K562 (cell line): ENCODE measurements around the gene IGSF23. TPM values are rescaled to one million over a fixed set of nuclear protein-coding genes. Genes with fewer than 3 reads are reported as not detected.

Source experiments
- BCOR ChIP-seq: fragments of 450-650 bp; IDR thresholded peaks from 2 replicates; pipeline ENCODE4 v1.6.1; 2016
- BRF2 ChIP-seq: IDR thresholded peaks from 3 replicates; pipeline ENCODE4 v1.6.1; 2011; ENCODE audit warnings: borderline replicate concordance, mild to moderate bottlenecking; ENCODE audit not compliant: insufficient read length, insufficient read depth
- CEBPB ChIP-seq: fragments of 450-650 bp; IDR thresholded peaks from 2 replicates; pipeline ENCODE4 v1.6.1; 2016; ENCODE audit warnings: missing genetic modification characterization, missing compliant biosample characterization
- EP300 ChIP-seq: IDR thresholded peaks from 2 replicates; pipeline ENCODE4 v1.6.1; 2012; ENCODE audit warnings: low read length, improper control_type of control experiment
- FOSL1 ChIP-seq: fragments of 200-800 bp; sonication (Bioruptor generic); conservative IDR thresholded peaks from 2 replicates; pipeline ENCODE4 v1.6.1; 2016; ENCODE audit warnings: missing genetic modification characterization, missing compliant biosample characterization
- HDAC2 ChIP-seq: fragments of 450-650 bp; IDR thresholded peaks from 2 replicates; pipeline ENCODE4 v1.6.1; 2016; ENCODE audit warnings: mild to moderate bottlenecking
- HNRNPL ChIP-seq: fragments of 200-400 bp; formaldehyde crosslinking; IDR thresholded peaks from 2 replicates; pipeline ENCODE4 v1.6.1; 2017; ENCODE audit warnings: low read depth, mild to moderate bottlenecking, low read length
- L3MBTL2 ChIP-seq: fragments of 450-650 bp; IDR thresholded peaks from 2 replicates; pipeline ENCODE4 v1.6.1; 2016; ENCODE audit warnings: mild to moderate bottlenecking, moderate library complexity
- MEF2A ChIP-seq: IDR thresholded peaks from 2 replicates; pipeline ENCODE4 v1.6.1; 2011; ENCODE audit warnings: low read depth, mild to moderate bottlenecking, low read length, moderate library complexity; ENCODE audit not compliant: control insufficient read depth
- MYBL2 ChIP-seq, 2 experiments: fragments of 450-650 bp in 1 of 2; sonication (generic) in 1 of 2; formaldehyde crosslinking in 1 of 2; IDR thresholded peaks; 2 replicates each; pipeline versions ENCODE4 v1.6.1 to v1.8.1; 2017 to 2022; ENCODE audit warnings: borderline replicate concordance in 1 of 2, inconsistent platforms in 1 of 2, low read depth in 1 of 2, mild to moderate bottlenecking in 1 of 2, missing genetic modification reagents in 1 of 2, moderate library complexity in 1 of 2
- NCOR1 ChIP-seq: fragments of 450-650 bp; IDR thresholded peaks from 2 replicates; pipeline ENCODE4 v1.6.1; 2016; ENCODE audit warnings: mild to moderate bottlenecking, moderate library complexity
- NFE2 ChIP-seq: IDR thresholded peaks from 2 replicates; pipeline ENCODE4 v1.6.1; 2014; ENCODE audit warnings: antibody characterized with exemption, low read depth
- POLR2A ChIP-seq: fragments of 450-650 bp; conservative IDR thresholded peaks from 2 replicates; pipeline ENCODE4 v1.6.1; 2016
- RBBP5 ChIP-seq: fragments of 200-600 bp; sonication (generic); IDR thresholded peaks from 2 replicates; pipeline ENCODE4 v1.6.1; 2012; ENCODE audit warnings: borderline replicate concordance, mild to moderate bottlenecking, low read length, control low read depth, inconsistent platforms; ENCODE audit not compliant: insufficient read depth, poor library complexity, severe bottlenecking
- RNF219 ChIP-seq: fragments of 250-450 bp; sonication (Bioruptor Pico); IDR thresholded peaks from 2 replicates; pipeline ENCODE4 v1.5.0; 2022; ENCODE audit warnings: mild to moderate bottlenecking
- SP2 ChIP-seq: IDR thresholded peaks from 2 replicates; pipeline ENCODE4 v1.6.1; 2011; ENCODE audit warnings: mild to moderate bottlenecking, low read depth, low read length, moderate library complexity; ENCODE audit not compliant: poor library complexity, severe bottlenecking; ENCODE audit errors: extremely low read depth
- TCF7L2 ChIP-seq: fragments of 150-350 bp; IDR thresholded peaks from 2 replicates; pipeline ENCODE4 v1.6.1; 2016; ENCODE audit warnings: low read depth, mild to moderate bottlenecking, low read length, moderate library complexity
- TEAD1 ChIP-seq, 2 experiments: fragments of 450-650 bp in 1 of 2; sonication (generic) in 1 of 2; formaldehyde crosslinking; IDR thresholded peaks; 2 replicates each; pipeline versions ENCODE4 v1.4.0 to v1.8.0; 2020 to 2022; ENCODE audit warnings: mild to moderate bottlenecking in 2 of 2, missing genetic modification reagents in 1 of 2
- ZBTB9 ChIP-seq: fragments of 450-650 bp; formaldehyde crosslinking; IDR thresholded peaks from 2 replicates; pipeline ENCODE4 v1.4.0; 2020; ENCODE audit warnings: mild to moderate bottlenecking, moderate library complexity
- ZNF165 ChIP-seq: fragments of 250-450 bp; sonication (Bioruptor Pico); IDR thresholded peaks from 2 replicates; pipeline ENCODE4 v1.4.0; 2020; ENCODE audit warnings: borderline replicate concordance
- ZNF175 ChIP-seq: fragments of 200-800 bp; sonication (Bioruptor generic); IDR thresholded peaks from 2 replicates; pipeline ENCODE4 v1.6.1; 2016; ENCODE audit warnings: low read depth, mild to moderate bottlenecking, missing genetic modification characterization, missing compliant biosample characterization
- ZNF239 ChIP-seq: fragments of 250-450 bp; sonication (Bioruptor Pico); IDR thresholded peaks from 2 replicates; pipeline ENCODE4 v1.4.0; 2020; ENCODE audit warnings: mild to moderate bottlenecking
- polyA plus RNA-seq, 8 experiments: library from polyadenylated mRNA; depleted of rRNA in 4 of 8; stranded (reverse) in 5 of 8; unstranded in 3 of 8; fragments of >200 nt; fragmentation: Nextera tagmentation in 2 of 8; fragmentation: Illumina TruSeq in 1 of 8; extraction: Ambion mirVana in 2 of 8; extraction: Trizol in 1 of 8; gene quantifications; 2 replicates each; pipeline versions ENCODE4 v1.2.1 to v1.2.3, GENCODE V29; 2011 to 2014; ENCODE audit warnings: inconsistent platforms in 1 of 8, missing spikeins in 1 of 8
- total RNA-seq, 7 experiments: library from RNA; depleted of rRNA in 6 of 7; stranded (reverse); fragments of >200 nt in 6 of 7; fragmentation: Illumina TruSeq in 2 of 7; extraction: Trizol in 2 of 7; gene quantifications; 2 replicates each; pipeline versions ENCODE4 v1.2.1 to v1.2.3, GENCODE V29; 2011 to 2021; ENCODE audit warnings: low replicate concordance in 1 of 7

Gene IGSF23
- total and polyA plus RNA-seq, 9 of the 15 experiments (the other 6 are each of a cell fraction or from before 2014, with no cell fraction given), result not detected

GRCh38 chr19:44590245-44591059 is 22.9 kb upstream of the IGSF23 start (continued):
- TF ChIP-seq HDAC2, result peak; percentile 96
- TF ChIP-seq HNRNPL, result no peak
- TF ChIP-seq POLR2A, result no peak
- TF ChIP-seq EP300, result peak; percentile 72
- peak; percentile 29; the same call in 1 of the 2 replicates for TF ChIP-seq NFE2
- TF ChIP-seq ZBTB9 (CRISPR knock-in tag), result no peak
- no peak for TF ChIP-seq TCF7L2
- no peak for TF ChIP-seq ZNF165 (CRISPR knock-in tag)
- TF ChIP-seq NCOR1, result peak; percentile 91
- no peak; the same call in 1 of the 2 replicates for TF ChIP-seq ZNF239 (CRISPR knock-in tag)
- TF ChIP-seq ZNF175 (CRISPR knock-in tag), result peak; percentile 70; the same call in 1 of the 2 replicates
- TF ChIP-seq MEF2A, result no peak
- TF ChIP-seq TEAD1 (CRISPR knock-in tag; IDR thresholded peaks at IDR 0.05), result peak in 1 of 2 experiments; percentile 50; a peak in 2 of 4 replicates
- peak; percentile 62 for TF ChIP-seq RBBP5
- peak; percentile 46; the same call in 1 of the 2 replicates for TF ChIP-seq L3MBTL2
- TF ChIP-seq MYBL2 (IDR thresholded peaks at IDR 0.05; ENCODE audit: low read depth), result no peak
- no peak for TF ChIP-seq MYBL2 (CRISPR knock-in tag; IDR thresholded peaks at IDR 0.05; ENCODE audit: borderline replicate concordance)
- peak; percentile 63 for TF ChIP-seq CEBPB (tag)
- peak; percentile 44; the same call in 1 of the 2 replicates for TF ChIP-seq FOSL1 (tag)
- no peak for TF ChIP-seq RNF219 (CRISPR knock-in tag)
- no peak for TF ChIP-seq BRF2
- TF ChIP-seq SP2, result no peak
- peak; percentile 46; the same call in 1 of the 2 replicates for TF ChIP-seq BCOR
